ENCODE results near the gene EMC10.

The EMC10 gene

DNA sequence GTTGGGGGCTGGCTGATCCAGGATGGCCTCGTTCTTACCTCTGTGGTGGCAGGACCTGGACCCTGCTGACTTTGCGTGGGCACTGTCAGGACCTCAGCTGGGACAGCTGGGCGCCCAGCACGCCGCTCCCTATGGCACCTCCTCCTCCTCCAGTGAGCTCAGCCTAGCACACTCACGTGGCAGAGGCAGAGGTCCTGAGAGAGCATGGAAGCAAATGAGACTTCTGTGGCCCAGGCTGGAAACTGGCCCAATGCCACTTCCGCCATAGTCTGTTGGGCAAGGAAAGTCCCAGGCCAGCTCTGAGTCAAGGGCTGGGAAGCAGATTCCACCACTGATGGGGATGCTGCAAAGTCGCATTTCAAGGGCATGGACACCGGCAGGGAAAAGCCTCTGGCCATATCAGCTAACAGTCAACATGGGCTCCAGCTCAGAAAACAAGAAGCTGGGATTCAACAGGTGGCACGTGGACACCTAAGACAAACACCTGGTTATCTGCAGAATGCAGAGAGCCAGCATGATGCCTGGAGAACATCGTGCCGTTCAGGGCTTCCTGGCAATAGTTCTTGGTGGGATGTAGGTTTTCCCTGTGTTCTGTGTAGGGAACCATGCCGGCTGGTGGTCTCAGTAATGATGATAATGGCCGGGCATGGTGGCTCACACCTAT is 26.9 kb upstream of the EMC10 start:
- Histone ChIP-seq H3K27me3 (ENCODE audit: insufficient read depth, low read depth) (peaks cover 86% of the 10 kb centered on the region), H3K4me3 (IDR thresholded peaks at IDR 0.05; ENCODE audit: insufficient read depth, low read depth, low read length) (no peak overlapping the region), H3K9ac (no peak overlapping the region), H3K36me3 (ENCODE audit: insufficient read depth) (no peaks in the 10 kb centered on the region), H2AFZ (ENCODE audit: low read depth) (no peak overlapping the region), H3K4me1 (ENCODE audit: low read depth, poor library complexity, severe bottlenecking) (peaks cover 9% of the 10 kb centered on the region), H3K79me2 (ENCODE audit: insufficient read depth, low read depth) (no peaks in the 10 kb centered on the region), H3K27ac (no peak overlapping the region), H3K4me2 (no peak overlapping the region), H4K20me1 (ENCODE audit: insufficient read depth) (no peaks in the 10 kb centered on the region)
- TF ChIP-seq, protein P1, sequence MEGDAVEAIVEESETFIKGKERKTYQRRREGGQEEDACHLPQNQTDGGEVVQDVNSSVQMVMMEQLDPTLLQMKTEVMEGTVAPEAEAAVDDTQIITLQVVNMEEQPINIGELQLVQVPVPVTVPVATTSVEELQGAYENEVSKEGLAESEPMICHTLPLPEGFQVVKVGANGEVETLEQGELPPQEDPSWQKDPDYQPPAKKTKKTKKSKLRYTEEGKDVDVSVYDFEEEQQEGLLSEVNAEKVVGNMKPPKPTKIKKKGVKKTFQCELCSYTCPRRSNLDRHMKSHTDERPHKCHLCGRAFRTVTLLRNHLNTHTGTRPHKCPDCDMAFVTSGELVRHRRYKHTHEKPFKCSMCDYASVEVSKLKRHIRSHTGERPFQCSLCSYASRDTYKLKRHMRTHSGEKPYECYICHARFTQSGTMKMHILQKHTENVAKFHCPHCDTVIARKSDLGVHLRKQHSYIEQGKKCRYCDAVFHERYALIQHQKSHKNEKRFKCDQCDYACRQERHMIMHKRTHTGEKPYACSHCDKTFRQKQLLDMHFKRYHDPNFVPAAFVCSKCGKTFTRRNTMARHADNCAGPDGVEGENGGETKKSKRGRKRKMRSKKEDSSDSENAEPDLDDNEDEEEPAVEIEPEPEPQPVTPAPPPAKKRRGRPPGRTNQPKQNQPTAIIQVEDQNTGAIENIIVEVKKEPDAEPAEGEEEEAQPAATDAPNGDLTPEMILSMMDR (conservative IDR thresholded peaks at IDR 0.05; ENCODE audit: low read depth, low read length): no peak

GRCh38 chr19:50450369-50451222 is 25.7 kb upstream of the EMC10 start:
- H2AFZ ChIP-seq (ENCODE audit: low read depth): no peak overlapping the region
- H3K4me2 ChIP-seq: no peak overlapping the region
- peaks cover 9% of the 10 kb centered on the region for H3K4me1 ChIP-seq (ENCODE audit: low read depth, poor library complexity, severe bottlenecking)
- no peaks in the 10 kb centered on the region for H3K79me2 ChIP-seq (ENCODE audit: insufficient read depth, low read depth)
- H3K27me3 ChIP-seq (ENCODE audit: insufficient read depth, low read depth): peaks cover 89% of the 10 kb centered on the region
- H3K27ac ChIP-seq: no peak overlapping the region
- TF ChIP-seq, protein P1 (conservative IDR thresholded peaks at IDR 0.05; ENCODE audit: low read depth, low read length): no peak
- no peaks in the 10 kb centered on the region for H4K20me1 ChIP-seq (ENCODE audit: insufficient read depth)
- no peak overlapping the region for H3K4me3 ChIP-seq (IDR thresholded peaks at IDR 0.05; ENCODE audit: insufficient read depth, low read depth, low read length)
- no peak overlapping the region for H3K9ac ChIP-seq
- no peaks in the 10 kb centered on the region for H3K36me3 ChIP-seq (ENCODE audit: insufficient read depth)

DNA sequence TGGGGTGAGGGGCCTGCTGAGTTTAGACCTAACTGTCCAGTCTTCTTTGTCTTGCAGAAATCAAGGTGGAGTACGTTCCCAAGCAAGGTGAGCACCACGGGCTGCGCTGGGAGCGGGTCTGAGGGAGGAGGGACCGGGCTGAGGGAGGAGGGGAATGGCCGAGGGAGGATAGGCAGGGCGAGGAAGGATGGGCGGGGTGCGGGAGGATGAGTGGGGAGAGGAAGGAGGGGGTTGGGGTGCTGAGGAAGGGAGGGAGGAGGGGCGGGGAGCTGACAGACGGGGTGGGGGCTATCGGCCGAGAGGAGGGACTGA is 25.1 kb upstream of the EMC10 start:
- Histone ChIP-seq H3K4me3 (IDR thresholded peaks at IDR 0.05; ENCODE audit: insufficient read depth, low read depth, low read length) (no peak overlapping the region), H2AFZ (ENCODE audit: low read depth) (no peak overlapping the region), H3K36me3 (ENCODE audit: insufficient read depth) (no peaks in the 10 kb centered on the region), H3K4me1 (ENCODE audit: low read depth, poor library complexity, severe bottlenecking) (peaks cover 9% of the 10 kb centered on the region), H3K4me2 (no peak overlapping the region), H3K9ac (no peak overlapping the region), H3K27ac (no peak overlapping the region), H4K20me1 (ENCODE audit: insufficient read depth) (no peaks in the 10 kb centered on the region), H3K79me2 (ENCODE audit: insufficient read depth, low read depth) (no peaks in the 10 kb centered on the region), H3K27me3 (ENCODE audit: insufficient read depth, low read depth) (peaks cover 84% of the 10 kb centered on the region)
- TF ChIP-seq, protein P1 (conservative IDR thresholded peaks at IDR 0.05; ENCODE audit: low read depth, low read length): no peak

- H3K4me1 ChIP-seq (ENCODE audit: low read depth, poor library complexity, severe bottlenecking): peaks cover 9% of the 10 kb centered on the region
- no peaks in the 10 kb centered on the region for H3K79me2 ChIP-seq (ENCODE audit: insufficient read depth, low read depth)
- no peak overlapping the region for H3K27ac ChIP-seq
- H3K4me3 ChIP-seq (IDR thresholded peaks at IDR 0.05; ENCODE audit: insufficient read depth, low read depth, low read length): no peak overlapping the region
- no peaks in the 10 kb centered on the region for H3K36me3 ChIP-seq (ENCODE audit: insufficient read depth)
- H3K27me3 ChIP-seq (ENCODE audit: insufficient read depth, low read depth): peaks cover 73% of the 10 kb centered on the region
- H2AFZ ChIP-seq (ENCODE audit: low read depth): no peak overlapping the region
- no peak overlapping the region for H3K9ac ChIP-seq
- TF ChIP-seq, protein P1 (conservative IDR thresholded peaks at IDR 0.05; ENCODE audit: low read depth, low read length): no peak
- H3K4me2 ChIP-seq: no peak overlapping the region
- no peaks in the 10 kb centered on the region for H4K20me1 ChIP-seq (ENCODE audit: insufficient read depth)
Measured at GRCh38 chr19:50453243-50453642, 23.1 kb upstream of the EMC10 start.

Data from KMS-11 (cell line).